Hematopoietic multipotent progenitor cell treated with erythropoietin and hydrocortisone succinate and interleukin-3 and kit ligand, for 6 days (in vitro differentiated cells): Measurements from ENCODE around the gene DCST2.
"Not testable (repeated sequence)": the region's sequence is repeated elsewhere in the genome, so short reads cannot be mapped to it uniquely, and the experiment has no call there.

Experiments
- DNase-seq: peaks from one replicate; pipeline ENCODE4 v3.0.0-alpha.2; 2015

DCST2 gene

DNA sequence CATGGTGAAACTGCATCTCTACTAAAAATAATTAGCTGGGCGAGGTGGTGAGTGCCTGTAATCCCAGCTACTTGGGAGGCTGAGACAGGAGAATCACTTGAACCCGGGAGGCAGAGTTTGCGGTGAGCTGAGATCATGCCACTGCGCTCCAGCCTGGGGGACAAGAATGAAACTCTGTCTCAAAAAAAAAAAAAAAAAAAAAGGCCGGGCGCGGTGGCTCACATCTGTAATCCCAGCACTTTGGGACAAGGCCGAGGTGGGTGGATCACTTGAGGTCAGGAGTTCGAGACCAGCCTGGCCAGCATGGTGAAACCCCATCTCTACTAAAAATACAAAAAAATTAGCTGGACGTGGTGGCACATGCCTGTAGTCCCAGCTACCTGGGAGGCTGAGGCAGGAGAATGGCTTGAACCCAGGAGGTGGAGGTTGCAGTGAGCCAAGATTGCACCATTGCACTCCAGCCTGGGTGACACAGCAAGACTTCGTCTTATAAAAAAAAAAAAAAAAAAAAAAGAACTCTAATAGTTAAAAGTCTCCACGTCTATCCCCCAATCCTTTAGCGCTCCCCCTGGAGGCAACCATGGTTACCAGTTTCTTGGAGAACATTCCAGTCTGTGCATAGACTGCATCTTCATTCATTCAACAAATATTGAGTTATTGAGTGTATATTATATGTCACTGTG, 38.1 kb downstream of the DCST2 start:
- DNase-seq: peak; percentile 80

DNA sequence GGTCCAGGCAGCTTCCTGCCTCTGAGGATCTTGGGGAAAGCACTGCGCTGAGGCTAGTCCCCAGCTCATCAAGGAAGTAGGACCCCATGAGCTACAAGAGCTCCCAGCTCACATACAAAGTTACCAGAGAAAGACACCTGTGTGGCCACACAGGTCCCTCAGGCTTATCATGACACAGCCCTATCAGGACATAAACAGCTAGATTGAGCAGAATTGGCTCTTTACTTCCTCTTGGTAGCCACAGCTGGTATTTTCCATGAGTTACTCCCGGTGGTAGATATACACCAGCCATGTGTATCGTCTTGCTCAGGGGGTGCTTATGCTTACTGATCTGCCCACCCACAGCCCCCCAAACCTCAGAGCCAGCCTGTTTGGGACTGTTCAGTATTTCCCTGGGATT, 39.0 kb downstream of the DCST2 start:
- no peak for DNase-seq

DNA sequence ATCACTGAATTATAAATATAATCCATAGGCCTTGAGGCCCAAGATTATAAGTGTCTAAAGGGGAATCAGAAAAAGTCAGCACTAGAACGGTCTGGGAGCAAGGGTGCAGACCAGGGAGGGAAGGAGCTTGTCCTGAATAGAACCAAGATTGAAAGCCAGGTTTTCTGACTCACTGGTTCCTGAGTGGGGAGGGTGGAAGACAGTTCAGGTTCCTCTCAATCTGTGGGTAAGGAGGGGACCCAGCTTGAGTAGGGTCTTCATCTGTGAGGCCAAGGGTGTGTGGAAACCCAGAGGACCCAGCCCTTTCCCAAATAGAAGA, 39.4 kb downstream of the DCST2 start:
- no peak for DNase-seq

DNA sequence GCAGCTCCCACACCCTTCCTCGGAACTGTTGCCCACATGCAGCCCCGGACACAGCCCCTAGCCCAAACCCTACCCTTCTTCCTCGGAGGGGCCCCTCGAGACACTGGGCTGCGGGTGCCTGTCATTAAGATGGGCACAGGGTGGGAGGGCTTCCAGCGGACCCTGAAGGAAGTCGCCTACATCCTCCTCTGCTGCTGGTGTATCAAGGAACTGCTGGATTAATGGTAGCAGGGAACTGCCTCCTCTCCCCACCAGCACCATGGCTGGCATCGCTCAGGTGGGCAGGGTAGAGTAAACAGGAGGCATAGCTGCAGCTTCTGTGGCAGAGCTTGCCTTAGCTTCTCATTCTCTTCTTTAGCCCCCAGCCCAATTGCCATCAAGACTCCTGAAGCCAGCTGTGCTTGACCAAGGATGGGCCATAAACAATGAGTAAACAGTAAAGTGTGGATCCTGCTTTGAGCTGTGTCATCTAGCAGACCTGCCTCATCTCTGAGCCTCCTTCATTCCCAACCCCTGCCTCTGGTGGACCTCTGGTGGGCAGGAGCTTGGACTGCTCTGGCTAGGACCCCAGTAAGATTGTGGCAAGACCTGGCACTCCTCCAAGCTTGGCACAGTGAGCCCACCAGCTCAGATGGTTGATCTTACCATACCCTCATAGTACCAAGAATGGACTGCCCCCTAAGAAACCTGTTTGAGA, 39.9 kb downstream of the DCST2 start, which contains the start of gene LENEP:
Gene LENEP, plus strand, starts transcription at position 15 of the 697 bp plus-strand sequence. Its CDS starts 22 bp downstream, at position 37.
- no peak for DNase-seq

DNA sequence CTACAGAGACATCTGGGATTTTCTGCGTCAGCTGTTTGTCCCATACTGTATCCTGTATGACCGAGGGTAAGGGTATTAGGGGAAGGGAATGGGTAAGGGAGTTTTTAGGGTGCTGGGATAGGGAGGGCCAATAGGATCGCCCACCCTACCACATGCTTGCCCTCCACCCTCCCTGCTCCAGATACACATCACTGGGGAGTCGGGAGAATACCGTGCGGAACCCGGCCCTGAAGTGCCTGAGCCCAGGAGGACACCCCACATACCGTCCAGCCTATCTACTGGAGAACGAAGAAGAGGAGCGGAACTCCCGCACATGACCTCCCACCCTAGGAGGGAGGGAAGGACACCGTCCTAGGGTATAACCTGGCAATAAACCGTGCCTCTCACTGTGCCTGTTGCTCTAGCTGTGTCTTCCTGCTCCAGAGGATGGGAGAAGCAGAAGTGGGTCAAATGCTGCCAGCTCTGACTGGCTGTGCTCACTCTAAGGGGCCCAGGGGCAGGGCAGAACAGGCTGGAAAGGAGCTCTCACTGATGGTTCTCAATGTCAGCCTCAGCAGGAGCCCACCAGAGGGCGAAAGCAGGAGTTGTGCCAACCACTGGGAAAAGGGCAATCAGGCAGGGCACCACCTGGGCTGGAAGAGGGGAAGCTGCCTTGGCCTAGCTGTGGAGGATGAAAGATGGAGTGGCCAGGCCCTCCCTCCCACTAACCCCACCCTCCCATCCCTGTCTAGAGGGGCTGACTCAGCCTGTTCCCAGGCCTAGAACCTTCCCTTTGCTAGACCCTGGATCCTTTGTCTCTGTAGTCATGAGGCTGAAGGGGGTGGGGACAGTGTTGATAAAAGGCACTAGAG, 40.6 kb downstream of the DCST2 start:
- peak; percentile 65 for DNase-seq

DNA sequence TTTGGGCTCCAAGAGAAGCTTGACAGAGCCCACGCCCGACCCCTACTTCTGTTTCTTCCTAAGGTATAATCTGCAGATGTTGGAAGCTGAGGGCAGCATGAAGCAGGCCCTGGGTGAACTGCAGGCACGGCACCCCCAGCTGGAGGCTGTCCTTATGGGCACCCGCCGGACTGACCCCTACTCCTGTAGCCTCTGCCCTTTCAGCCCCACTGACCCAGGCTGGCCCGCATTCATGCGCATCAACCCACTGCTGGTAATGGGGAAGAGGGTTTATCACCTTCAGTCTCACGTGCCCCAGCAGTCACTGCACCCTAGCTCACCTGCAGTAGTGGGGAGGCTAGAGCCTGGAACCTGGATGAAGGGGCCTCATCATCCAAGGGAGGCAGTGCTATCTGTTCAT, 43.3 kb downstream of the DCST2 start:
- no peak for DNase-seq

DNA sequence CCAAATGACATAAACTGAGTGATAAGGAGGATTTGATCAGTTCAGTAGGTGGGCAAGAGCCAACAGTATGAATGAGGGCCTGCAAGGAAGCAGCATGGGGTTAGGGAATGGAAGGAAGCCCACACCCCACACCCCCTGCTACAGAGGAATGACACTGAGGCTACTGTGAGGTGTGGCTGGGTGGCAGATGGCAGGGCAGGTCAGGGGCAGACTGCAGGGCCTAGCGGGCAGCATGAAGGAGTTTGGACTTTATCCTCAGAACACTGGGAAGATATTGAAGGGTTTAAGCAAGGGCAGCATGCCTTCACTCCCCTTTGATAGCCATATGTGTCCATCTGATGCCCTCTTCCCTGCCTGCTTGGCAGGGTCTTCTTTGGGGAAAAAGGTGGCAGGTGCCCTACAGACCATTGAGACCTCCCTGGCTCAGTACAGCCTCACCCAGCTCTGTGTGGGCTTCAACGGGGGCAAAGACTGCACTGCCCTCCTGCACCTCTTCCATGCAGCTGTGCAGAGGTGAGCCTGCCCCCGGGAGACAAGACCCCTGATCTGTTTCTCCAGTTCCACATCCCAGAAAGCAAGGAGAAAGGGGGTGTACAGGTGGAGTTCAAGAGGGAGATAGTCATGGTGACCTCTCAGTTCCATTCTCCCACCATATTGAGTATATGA, 44.3 kb downstream of the DCST2 start:
- DNase-seq: no peak

DNA sequence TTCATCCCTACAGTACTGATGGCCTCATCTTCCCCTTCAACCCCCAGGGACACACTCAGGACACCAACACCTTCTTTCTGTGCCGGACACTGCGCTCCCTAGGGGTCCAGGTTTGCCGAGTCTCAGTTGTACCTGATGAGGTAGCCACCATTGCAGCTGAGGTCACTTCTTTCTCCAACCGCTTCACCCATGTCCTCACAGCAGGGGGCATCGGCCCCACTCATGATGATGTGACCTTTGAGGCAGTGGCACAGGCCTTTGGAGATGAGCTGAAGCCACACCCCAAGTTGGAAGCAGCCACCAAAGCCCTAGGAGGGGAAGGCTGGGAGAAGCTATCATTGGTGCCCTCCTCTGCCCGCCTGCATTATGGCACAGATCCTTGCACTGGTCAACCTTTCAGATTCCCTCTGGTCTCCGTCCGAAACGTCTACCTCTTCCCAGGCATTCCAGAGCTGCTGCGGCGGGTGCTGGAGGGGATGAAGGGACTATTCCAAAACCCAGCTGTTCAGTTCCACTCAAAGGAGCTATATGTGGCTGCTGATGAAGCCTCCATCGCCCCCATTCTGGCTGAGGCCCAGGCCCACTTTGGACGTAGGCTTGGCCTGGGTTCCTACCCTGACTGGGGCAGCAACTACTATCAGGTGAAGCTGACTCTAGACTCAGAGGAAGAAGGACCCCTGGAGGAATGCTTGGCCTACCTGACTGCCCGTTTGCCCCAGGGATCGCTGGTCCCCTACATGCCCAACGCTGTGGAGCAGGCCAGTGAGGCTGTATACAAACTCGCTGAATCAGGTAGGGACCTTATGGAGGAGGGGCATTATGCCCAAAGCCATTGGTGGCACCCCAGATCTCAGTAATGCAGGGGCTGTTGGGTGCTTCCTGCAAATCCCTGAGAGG, 45.3 kb downstream of the DCST2 start:
- peak; percentile 64 for DNase-seq

DNA sequence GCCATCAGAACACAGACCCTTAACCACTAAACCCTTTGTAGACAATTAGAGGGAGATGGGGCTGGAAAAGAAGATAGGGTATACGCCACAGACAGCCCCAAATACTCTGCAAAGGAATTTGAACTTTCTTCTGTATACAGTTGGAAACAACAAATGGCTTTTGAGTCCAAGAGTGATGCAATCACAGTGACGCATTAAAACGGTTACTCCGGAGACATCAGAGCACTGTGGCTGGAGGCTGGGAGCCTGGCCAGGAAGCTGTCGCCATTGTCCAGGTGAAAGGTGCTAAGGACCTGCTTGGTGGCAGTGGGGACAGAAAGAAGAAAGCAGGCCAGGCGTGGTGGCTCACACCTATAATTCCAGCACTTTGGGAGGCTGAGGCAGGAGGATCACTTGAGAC, 46.3 kb downstream of the DCST2 start:
- no peak for DNase-seq

DNA sequence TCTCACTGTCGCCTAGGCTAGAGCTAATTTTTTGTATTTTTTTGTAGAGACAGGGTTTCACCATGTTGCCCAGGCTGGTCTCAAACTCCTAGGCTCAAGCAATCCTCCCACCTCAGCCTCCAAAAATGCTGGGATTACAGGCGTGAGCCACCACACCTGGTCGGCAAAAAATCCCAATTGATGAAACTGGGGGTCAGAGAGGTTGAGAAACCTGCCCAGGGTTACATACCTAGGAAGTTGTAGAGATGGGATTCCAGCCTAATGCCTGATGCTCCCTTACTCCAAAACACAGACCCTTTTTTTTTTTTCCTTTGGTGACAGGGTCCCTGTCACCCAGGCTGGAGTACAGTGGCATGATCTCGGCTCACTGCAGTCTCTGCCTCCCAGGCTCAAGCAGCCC, 46.8 kb downstream of the DCST2 start:
- not testable (repeated sequence) for DNase-seq

DNA sequence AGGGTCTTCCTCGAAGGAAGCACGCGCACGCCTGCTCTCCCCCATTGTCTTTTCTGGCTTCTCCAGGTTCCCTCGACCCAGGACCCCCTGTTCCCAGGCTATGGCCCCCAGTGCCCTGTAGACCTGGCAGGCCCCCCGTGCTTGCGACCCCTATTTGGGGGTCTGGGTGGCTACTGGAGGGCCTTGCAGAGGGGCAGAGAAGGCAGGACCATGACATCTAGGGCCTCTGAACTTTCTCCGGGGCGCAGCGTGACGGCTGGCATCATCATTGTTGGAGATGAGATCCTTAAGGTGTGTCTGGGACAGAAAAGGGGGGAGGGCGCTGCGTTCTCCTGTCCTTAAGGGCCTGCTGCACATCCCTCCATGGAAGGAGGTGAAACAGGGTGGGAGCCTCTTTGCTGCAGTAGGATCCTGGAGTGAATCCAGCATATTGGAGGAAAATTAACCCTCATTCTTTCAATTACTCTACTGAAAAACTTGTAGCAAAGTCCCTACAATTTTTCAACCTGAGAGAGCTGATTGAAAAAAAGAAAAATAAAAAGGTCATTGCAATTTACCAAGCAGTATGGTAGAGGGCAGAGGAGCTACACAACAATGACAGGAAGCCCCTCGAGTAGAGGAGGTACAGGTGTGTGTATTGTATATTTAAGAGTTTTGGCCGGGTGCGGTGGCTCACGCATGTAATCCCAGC, 49.7 kb downstream of the DCST2 start:
- no peak for DNase-seq

DNA sequence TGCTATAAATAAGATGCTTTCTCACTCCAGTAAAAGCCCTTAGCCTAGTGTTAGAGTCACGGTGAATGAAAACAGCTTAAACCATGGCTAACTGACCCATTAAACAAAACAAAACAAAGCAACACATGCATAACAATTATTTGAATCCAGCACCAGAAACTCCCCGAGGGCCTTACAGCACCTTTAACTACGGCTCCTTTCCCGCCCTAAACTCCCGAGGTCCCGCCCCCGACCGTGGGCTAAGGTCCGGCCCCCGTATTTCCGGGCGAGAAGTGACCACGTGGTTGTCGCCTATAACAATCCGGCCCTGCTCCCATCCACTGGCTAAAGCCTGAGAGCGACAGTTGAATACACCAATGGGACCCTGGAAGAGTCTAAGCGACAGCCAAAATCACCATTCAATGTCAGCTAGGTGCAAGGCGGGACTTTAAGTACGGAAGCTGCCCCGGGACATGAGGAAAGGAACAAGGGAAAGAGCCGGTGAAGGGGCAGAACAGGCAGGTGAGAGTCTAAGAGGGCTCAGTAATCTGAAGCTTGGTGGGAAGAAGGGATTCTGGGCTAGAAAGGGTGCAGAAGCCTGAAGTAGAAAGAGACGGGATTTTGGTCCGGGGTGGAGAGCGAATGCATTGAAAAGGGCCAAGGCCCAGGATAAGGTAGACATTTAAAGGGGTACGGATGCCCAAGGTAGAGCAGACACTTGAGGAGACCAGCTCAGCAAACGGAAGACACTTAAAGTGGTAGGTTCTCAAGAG, 50.5 kb downstream of the DCST2 start, which contains the start of gene FLAD1:
Gene FLAD1, plus strand, starts transcription at position 448 of the 752 bp plus-strand sequence. CDS start 351 bp downstream, outside the sequence.
- DNase-seq: peak; percentile 100

DNA sequence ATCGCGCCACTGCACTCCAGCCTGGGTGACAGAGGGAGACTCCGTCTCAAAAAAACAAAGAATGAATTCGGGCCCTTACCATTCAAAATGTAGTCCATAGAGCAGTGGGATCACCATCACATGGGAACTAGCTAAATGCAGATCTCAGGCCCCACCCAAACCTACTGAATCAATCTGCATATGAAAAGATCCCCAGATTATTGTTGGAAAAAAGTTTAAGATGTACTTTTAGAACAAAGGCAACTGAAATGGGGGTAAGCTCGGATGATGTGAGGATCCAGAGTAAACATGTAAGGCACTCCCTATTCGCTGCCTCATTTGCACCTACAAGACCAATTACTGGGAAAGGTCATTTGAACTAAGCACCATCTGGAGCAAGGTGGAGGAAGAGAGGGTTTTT, 51.2 kb downstream of the DCST2 start:
- peak; percentile 56 for DNase-seq

DNA sequence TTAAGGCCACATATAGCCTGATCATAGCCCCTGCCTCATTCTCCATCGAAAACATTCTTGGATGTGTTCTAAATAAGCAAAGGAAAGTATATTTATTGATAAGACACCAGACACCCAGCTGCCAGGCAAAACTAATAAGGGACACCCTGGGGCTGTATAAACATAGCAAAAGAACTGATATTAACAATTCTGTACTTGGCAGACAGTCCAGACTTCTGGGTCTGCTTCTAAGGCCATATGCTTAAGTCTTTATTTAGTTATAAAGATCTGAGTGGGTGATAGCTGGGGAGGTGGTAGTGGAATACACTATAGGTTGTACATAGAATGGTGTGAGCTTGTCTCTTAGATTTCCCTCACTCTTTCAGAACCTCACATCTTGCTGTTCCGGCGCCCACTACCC, 55.2 kb downstream of the DCST2 start:
- DNase-seq: no peak

DNA sequence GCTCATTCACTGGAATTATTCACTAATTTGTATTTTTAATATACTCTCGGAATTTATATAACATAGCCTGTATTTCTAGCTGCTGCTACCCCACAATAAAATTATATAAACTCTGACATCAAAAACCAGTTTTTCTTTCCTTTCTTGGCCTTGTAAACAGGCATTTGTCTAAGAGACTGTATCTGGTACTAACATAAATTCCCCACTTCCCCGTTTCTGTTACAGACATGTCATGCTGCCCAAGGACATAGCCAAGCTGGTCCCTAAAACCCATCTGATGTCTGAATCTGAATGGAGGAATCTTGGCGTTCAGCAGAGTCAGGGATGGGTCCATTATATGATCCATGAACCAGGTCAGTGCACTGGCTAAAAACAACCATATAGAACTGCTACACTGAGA, 55.8 kb downstream of the DCST2 start:
- DNase-seq: not testable (repeated sequence)

DNA sequence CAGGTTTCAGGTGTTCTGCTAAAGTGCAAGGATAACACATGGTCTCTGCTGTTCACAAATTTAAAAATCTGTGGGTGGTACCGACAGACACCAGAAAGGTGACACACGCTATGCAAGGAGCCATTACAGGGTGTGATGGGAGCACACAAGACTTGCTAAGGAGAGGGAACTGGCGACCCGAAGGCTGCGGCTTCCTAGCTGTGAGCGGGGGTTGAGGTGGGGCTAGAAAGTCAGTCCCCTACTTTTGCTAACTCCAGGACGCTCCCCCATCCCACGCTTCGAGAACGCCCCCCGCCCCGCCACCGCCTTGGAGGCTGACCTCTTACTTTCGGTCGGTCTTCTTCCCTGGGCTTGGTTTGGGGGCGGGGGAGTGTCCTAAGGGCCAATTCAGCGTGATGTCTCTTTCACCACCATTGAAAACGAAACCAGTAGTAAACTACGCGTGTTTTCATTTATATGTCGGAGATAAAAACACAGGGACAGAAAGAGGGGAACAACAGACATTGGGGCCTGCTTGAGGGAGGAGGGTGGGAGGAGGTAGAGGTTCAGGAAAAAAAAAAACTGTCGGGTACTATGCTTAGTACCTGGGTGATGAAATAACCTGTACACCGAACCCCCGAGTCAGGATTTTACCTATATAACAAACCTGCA, 58.0 kb downstream of the DCST2 start:
- DNase-seq: peak; percentile 72

DNA sequence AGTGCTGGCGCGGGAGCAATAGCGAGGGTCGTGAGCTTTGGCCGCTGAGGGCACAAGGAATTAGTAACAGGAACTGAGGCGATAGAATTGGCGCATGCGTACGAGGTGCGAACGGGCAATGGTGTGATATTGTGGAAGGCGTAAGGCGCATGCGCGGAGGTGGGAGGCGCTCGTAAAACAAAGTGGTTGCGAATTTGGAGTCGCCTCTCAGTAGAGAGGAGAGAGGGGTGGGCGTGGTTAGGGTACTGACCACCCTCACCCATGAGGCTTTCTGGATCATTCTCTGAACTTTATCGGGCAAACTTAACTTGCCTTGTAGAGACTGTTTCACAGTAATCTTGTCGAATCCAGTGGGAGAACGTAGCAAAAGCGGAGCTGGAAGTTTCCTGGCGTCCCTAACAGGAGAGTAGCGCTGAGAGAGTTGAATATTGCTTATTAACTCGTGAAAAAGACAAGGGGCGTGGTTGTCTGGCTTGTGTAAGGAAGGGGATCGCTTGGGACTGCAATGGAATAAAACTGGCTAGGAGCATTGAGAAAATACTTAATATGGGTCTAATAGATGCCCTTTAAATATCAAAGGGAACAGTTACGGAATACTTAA, 58.7 kb downstream of the DCST2 start:
- peak; percentile 99 for DNase-seq

DNA sequence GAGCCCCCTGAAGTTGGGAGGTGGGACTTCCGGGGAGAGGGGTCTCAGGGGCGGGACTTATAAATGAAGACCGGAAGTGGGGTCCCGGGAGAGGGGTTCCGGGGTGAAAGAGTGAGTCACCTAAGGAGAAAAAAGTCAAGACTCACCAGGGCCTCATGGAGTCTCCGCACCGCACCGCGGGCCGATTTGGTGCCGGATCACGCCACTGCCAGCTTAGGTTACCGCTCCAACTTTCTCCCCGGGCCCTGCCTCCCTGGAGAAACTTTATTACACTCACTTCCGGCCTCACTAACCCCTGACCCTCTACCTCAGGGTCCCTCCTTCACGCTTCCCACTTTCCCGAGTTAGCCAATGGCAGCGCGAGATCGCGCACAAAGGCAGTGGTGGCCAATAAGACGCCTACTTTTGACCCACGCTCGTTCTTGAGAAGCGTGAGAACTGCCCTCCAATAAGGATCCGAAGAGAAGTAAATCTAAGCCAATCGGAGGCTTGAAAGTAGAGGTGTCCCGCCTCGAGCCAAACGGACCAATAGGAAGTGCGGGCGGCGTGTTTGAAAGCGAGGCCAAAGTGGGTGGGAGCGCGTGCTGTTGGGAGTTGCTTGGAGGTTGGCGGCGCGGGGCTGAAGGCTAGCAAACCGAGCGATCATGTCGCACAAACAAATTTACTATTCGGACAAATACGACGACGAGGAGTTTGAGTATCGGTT, 59.3 kb downstream of the DCST2 start, which contains the start of gene CKS1B:
Gene CKS1B, plus strand, starts transcription at position 580 of the 706 bp plus-strand sequence. Its CDS starts 65 bp downstream, at position 645.
- peak; percentile 100 for DNase-seq
